K562 (cell line): ENCODE results near the gene TXNRD2. TPM values are rescaled to one million over a fixed set of nuclear protein-coding genes. Genes with fewer than 3 reads are reported as not detected.

Experiments used
- ARID3A ChIP-seq: IDR thresholded peaks from 2 replicates; pipeline ENCODE4 v1.6.1; 2012; ENCODE audit warnings: low read depth, low read length, improper control_type of control experiment, borderline replicate concordance
- ATF6 ChIP-seq: sonication (generic); formaldehyde crosslinking; IDR thresholded peaks from 2 replicates; pipeline ENCODE4 v1.4.0; 2020; ENCODE audit warnings: mild to moderate bottlenecking, missing genetic modification reagents
- CCAR2 ChIP-seq: fragments of 200-400 bp; formaldehyde crosslinking; IDR thresholded peaks from 2 replicates; pipeline ENCODE4 v1.6.1; 2017; ENCODE audit warnings: mild to moderate bottlenecking, low read depth, low read length
- CXXC5 ChIP-seq: fragments of 250-450 bp; sonication (Bioruptor Pico); IDR thresholded peaks from 2 replicates; pipeline ENCODE4 v1.8.0; 2022; ENCODE audit warnings: inconsistent platforms, mild to moderate bottlenecking, moderate library complexity
- EWSR1 ChIP-seq: fragments of 450-650 bp; IDR thresholded peaks from 2 replicates; pipeline ENCODE4 v1.6.1; 2018; ENCODE audit warnings: borderline replicate concordance, mild to moderate bottlenecking, low read depth, moderate library complexity; ENCODE audit not compliant: partially characterized antibody
- FOXM1 ChIP-seq, 2 experiments: fragments of 450-650 bp in 1 of 2; sonication (generic) in 1 of 2; formaldehyde crosslinking in 1 of 2; IDR thresholded peaks; 2 replicates each; pipeline versions ENCODE4 v1.6.1 to v1.9.0; 2017 to 2022; ENCODE audit warnings: low read depth in 2 of 2, mild to moderate bottlenecking in 2 of 2, missing genetic modification reagents in 1 of 2, moderate library complexity in 1 of 2
- HNRNPL ChIP-seq: fragments of 200-400 bp; formaldehyde crosslinking; IDR thresholded peaks from 2 replicates; pipeline ENCODE4 v1.6.1; 2017; ENCODE audit warnings: low read depth, mild to moderate bottlenecking, low read length
- MNT ChIP-seq, 2 experiments: fragments of 450-650 bp; conservative IDR thresholded peaks; 2 replicates each; pipeline ENCODE4 v1.6.1; 2017; ENCODE audit warnings: mild to moderate bottlenecking in 2 of 2, moderate library complexity in 2 of 2
- NR2F6 ChIP-seq: fragments of 450-650 bp; formaldehyde crosslinking; IDR thresholded peaks from 2 replicates; pipeline ENCODE4 v1.4.0; 2020; ENCODE audit warnings: mild to moderate bottlenecking
- NUFIP1 ChIP-seq: fragments of 450-650 bp; IDR thresholded peaks from 2 replicates; pipeline ENCODE4 v1.6.1; 2018; ENCODE audit not compliant: partially characterized antibody
- PREB ChIP-seq: sonication (generic); formaldehyde crosslinking; IDR thresholded peaks from 2 replicates; pipeline ENCODE4 v1.8.1; 2023; ENCODE audit warnings: mild to moderate bottlenecking, missing genetic modification reagents
- RAD51 ChIP-seq: fragments of 450-650 bp; IDR thresholded peaks from 2 replicates; pipeline ENCODE4 v1.7.1; 2016; ENCODE audit warnings: low read depth, mild to moderate bottlenecking, borderline replicate concordance
- SAP30 ChIP-seq: fragments of 200-600 bp; sonication (generic); IDR thresholded peaks from 2 replicates; pipeline ENCODE4 v1.6.1; 2012; ENCODE audit warnings: borderline replicate concordance, low read depth, mild to moderate bottlenecking, moderate library complexity, low read length, control low read depth, inconsistent platforms; ENCODE audit not compliant: insufficient read depth, poor library complexity, severe bottlenecking
- THRA ChIP-seq: fragments of 450-650 bp; IDR thresholded peaks from 2 replicates; pipeline ENCODE4 v1.6.1; 2017; ENCODE audit warnings: mild to moderate bottlenecking, moderate library complexity
- ZFP36 ChIP-seq: fragments of 150-350 bp; IDR thresholded peaks from 2 replicates; pipeline ENCODE4 v1.6.1; 2018; ENCODE audit warnings: low read length, low read depth; ENCODE audit not compliant: partially characterized antibody
- ZNF146 ChIP-seq: IDR thresholded peaks from one replicate; pipeline ENCODE4 v1.6.1; 2018; ENCODE audit warnings: missing compliant biosample characterization; ENCODE audit not compliant: unreplicated experiment
- ZNF766 ChIP-seq: fragments of 200-800 bp; sonication (Bioruptor generic); conservative IDR thresholded peaks from 2 replicates; pipeline ENCODE4 v1.6.1; 2016; ENCODE audit warnings: missing genetic modification characterization, missing compliant biosample characterization
- ZNF785 ChIP-seq: fragments of 250-450 bp; sonication (Bioruptor Pico); IDR thresholded peaks from 2 replicates; pipeline ENCODE4 v1.4.0; 2020; ENCODE audit warnings: mild to moderate bottlenecking
- polyA plus RNA-seq, 8 experiments: library from polyadenylated mRNA; depleted of rRNA in 4 of 8; stranded (reverse) in 5 of 8; unstranded in 3 of 8; fragments of >200 nt; fragmentation: Nextera tagmentation in 2 of 8; fragmentation: Illumina TruSeq in 1 of 8; extraction: Ambion mirVana in 2 of 8; extraction: Trizol in 1 of 8; gene quantifications; 2 replicates each; pipeline versions ENCODE4 v1.2.1 to v1.2.3, GENCODE V29; 2011 to 2014; ENCODE audit warnings: inconsistent platforms in 1 of 8, missing spikeins in 1 of 8
- total RNA-seq, 7 experiments: library from RNA; depleted of rRNA in 6 of 7; stranded (reverse); fragments of >200 nt in 6 of 7; fragmentation: Illumina TruSeq in 2 of 7; extraction: Trizol in 2 of 7; gene quantifications; 2 replicates each; pipeline versions ENCODE4 v1.2.1 to v1.2.3, GENCODE V29; 2011 to 2021; ENCODE audit warnings: low replicate concordance in 1 of 7

The TXNRD2 gene
- total and polyA plus RNA-seq, 9 of the 15 experiments (the other 6 are each of a cell fraction or from before 2014, with no cell fraction given): 3.3 to 80.2 (median 49.4) TPM

- TF ChIP-seq SAP30 (no peak), RAD51 (no peak), ATF6 (CRISPR knock-in tag) (no peak), MNT (conservative IDR thresholded peaks at IDR 0.05) (no peak), CXXC5 (no peak), ZNF785 (CRISPR knock-in tag) (no peak), NUFIP1 (no peak), NR2F6 (CRISPR knock-in tag) (no peak), CCAR2 (no peak), ZFP36 (no peak), EWSR1 (no peak), ZNF766 (CRISPR knock-in tag) (no peak), PREB (CRISPR knock-in tag) (no peak), THRA (no peak), HNRNPL (no peak), FOXM1 (IDR thresholded peaks at IDR 0.05; ENCODE audit: low read depth) (no peak), FOXM1 (CRISPR knock-in tag; IDR thresholded peaks at IDR 0.05; ENCODE audit: low read depth) (no peak), ZNF146 (CRISPR knock-in tag) (no peak), ARID3A (no peak)
Measured at GRCh38 chr22:19987394-19988306, 46.0 kb upstream of the TXNRD2 start (continued).
